ENCODE data around the gene CALM1.

The CALM1 gene

DNA sequence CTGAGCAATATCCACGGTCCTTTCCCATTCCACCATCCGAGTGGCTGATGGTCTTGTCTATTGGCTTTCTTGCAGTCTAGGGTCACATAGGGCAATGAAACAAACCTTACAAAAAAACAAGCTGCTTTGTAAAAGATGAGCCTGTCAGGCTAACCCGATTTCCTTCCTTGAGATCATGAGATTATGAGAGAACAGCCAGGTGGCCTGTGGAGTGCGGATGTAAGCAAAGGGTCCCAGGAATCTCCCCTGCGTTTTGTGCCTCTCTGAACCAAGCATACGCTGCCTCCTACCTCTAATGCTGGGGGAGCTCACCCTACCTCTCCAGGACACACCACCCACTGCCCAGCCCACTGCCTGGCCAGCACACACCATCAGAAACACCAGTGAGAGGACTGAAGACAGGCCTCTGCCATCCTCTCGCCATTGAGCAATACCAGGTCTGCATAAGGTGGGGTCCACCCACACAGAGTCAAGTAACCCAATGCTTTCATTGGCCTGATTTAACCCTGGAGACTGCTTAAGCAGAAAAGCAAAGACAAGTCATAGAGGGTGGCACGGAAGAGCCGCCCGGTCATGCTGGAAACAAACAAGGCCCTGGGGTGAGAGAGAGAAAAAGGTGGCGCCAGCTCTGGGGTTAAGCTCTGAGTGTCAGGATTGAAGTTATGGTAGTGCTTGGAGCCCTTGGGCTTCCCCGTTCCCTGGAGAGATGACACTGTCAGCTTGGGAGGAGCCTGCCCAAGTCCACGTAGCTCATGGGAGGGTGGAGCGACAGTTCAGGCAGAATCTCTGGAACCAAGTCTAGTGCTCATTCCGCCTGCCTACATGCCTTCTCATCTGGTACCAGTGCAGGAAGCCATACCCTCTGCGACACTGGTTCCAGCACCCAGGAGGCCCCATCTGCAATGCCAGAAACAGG is 46.6 kb downstream of the CALM1 start:
- no peak for DNase-seq (ENCODE audit: low read depth)

- no peak for DNase-seq (ENCODE audit: low read depth)
Observed at GRCh38 chr14:90444077-90444696, 47.4 kb downstream of the CALM1 start.

DNA sequence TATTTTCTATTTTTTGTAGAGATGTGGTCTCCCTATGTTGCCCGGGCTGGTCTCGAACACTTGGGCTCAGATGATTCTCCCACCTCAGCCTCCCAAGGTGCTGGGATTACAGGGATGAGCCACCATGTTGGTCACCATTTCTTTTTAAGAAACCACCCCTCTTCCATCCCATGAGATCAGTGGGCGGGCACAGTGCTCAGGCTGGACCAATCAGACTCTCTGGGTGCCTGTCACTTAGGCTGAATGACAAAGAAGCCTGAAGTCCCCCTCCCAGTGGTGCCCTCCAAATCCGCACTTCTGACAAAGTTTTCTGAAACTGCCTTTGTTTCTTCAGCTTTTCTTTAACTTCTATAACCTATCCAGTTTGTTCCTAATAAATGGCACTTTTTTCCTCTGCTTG is 48.2 kb downstream of the CALM1 start:
- DNase-seq (ENCODE audit: low read depth) = no peak

DNA sequence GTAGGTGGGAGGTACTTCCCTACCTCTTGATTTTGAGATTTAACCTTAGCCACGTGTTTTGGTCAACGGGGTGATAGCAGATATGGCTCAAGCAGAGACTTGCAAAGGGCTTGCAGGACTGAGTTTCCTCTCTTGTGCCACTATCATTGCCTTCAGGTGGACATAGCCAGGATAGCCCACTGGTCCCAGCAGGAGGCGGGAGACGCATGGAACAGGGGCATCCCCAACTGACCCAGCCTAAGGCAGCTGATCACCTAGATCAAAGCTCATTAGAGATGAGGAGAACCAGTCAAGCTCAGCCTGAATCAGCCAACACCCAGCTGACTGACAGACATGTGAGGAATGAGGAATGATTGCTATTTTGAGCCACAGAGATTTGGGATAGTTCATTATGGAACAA is 49.6 kb downstream of the CALM1 start:
- DNase-seq (ENCODE audit: low read depth) = no peak

DNA sequence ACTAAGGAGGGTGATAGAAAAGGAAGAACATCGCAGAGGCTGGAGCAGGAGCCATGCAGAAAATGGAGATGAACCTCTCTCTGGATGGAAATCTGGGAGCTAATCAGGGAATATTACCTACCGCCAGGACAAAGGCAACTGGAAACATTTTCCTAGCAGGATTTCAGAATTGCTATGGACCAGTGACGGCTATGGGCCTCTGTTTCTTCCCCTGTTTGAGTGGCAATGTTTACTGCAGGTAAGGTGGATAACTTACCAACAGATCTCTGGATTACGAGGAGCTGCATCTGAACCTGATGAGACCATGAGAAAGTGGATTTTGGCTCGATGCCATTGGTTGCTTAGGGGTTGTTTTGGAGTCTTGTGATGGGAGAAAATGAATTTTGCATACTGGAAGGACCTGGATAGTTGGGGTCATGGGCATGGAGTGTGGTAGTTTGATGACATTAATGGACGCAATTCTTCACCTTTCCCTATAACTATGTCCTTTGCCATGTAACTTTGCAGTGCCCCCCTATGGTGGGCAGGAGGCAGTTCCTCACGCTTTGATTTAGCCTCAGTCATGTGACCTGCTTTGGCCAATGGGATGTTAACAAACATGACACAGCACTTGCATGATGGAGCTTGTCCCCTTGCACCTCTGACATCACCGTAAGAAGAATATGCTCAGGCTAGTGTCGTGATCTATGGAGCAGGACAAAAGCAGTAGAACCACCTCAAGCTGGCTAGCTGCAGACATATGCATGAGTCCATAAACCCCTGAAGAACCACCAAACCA is 51.1 kb downstream of the CALM1 start:
- no peak for DNase-seq (ENCODE audit: low read depth)

- no peak for DNase-seq (ENCODE audit: low read depth)
Observed at GRCh38 chr14:90449411-90449810, 52.6 kb downstream of the CALM1 start.

DNA sequence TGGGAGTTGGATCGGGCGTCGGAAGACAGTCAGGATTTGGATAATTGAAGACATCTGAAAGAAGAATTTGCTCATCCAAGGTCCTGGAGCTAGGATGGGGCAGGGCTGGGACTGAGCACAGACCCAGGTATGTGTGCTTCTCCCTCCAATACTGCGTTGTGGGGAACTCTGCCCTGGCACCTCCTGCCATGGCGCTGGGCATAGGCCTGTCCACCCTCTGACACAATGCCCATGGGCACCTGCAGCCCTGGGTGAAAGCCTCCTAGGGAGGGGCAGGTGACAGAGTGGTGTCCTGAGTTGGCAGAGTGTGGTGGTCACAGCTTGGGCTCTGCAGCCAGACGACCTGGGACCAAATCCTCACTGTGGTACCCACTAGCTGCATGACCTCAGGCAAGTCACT is 53.3 kb downstream of the CALM1 start:
- no peak for DNase-seq (ENCODE audit: low read depth)

- DNase-seq (ENCODE audit: low read depth) = no peak
Observed at GRCh38 chr14:90450667-90451066, 53.8 kb downstream of the CALM1 start.

- DNase-seq (ENCODE audit: low read depth) = no peak
Observed at GRCh38 chr14:90451443-90451842, 54.6 kb downstream of the CALM1 start.

- no peak for DNase-seq (ENCODE audit: low read depth)
Observed at GRCh38 chr14:90451961-90452360, 55.1 kb downstream of the CALM1 start.

DNA sequence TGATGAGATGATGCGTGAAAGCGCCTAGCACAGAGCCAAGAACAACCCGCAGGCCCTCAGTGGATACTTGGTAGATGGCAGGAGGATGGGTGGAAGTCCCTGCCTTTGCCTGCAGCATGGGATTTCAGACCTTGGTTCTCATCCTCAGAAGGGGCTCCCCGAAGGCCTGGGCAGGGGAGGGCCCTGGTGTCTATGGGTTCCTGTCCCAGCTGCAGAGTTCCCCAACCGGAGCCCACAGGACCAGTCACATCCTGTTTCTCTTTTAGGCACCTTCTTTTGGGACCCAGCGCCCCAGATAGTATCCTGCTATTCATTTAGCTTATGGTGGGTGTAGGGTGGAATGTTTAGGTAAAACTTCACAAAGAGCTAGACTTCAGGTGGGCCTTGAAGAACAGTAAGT is 55.5 kb downstream of the CALM1 start:
- no peak for DNase-seq (ENCODE audit: low read depth)

GRCh38 chr14:90453401-90453951 is 56.6 kb downstream of the CALM1 start:
- no peak for DNase-seq (ENCODE audit: low read depth)

DNA sequence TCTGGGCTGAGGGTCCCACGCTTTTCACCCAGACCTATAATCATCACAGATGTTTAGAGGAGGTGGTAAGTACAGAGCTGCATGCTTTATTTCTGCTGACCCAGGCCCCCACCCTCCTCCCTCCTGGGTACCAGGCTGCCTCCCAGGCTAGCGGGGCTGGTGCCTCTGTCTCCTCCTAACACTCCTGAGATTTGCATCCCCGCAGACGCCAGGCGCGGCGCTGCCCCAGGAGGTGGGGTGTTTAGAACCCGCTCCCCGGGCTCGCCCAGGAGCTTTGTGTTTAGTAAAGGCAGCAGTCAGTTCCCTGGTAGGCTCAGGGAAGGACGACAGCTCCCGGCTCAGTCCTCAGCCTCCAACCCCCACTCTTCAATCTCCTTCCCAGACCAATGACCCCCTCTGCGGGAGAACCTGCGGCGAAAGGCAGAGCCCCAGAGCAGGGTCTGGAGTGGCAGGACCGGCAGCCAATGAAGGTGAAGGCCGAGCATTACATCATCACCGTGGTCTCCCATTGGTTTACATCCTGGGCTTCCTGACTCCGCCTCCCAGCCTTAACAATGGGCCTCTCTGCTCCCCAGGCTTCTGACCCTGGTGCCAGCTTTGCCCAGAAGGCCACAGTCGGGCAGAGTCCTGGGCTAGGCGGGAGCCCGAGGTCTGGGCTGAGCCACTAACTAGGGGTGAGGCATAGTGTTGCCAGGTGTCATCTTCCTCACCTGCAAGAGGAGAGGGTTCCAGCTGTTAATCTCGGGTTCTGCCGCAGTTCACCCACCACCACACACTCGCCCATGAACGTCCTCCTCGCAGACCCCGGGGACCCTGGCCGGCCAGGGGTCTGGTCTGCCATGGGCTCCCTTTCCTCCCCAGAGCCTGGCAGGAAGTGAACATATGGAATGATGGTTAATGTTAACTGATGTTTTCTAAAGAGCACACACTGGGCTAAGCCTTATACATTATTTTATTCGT is 57.5 kb downstream of the CALM1 start:
- no peak for DNase-seq (ENCODE audit: low read depth)

- DNase-seq (ENCODE audit: low read depth) = no peak
Observed at GRCh38 chr14:90455100-90455571, 58.3 kb downstream of the CALM1 start.

DNA sequence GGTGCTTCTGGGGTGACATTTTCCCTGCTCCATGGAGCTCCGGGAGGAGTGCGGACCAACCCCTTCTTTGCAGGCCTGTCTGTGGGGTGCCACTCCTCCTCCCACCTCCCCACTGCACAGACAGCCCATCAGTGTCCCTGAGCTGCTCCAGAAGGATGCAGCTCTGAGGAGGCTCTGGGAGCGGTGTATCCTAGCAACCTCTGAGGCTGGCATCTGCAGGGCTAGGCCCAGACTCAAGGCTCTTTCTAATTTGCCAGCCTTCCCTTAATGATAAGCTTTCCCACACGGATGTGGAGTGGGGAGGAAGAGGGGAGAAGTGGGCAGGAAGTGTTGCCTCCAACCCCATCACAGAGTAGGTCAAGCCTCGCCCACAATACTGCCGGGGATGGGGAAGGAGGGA is 59.7 kb downstream of the CALM1 start:
- no peak for DNase-seq (ENCODE audit: low read depth)

GRCh38 chr14:90457186-90457585 is 60.4 kb downstream of the CALM1 start:
- no peak for DNase-seq (ENCODE audit: low read depth)

All from activated T-cell treated with anti-CD3 and anti-CD28 coated beads for 1 hour (primary cell).